ENCODE data around the gene PARL. TPM values are rescaled to one million over a fixed set of nuclear protein-coding genes. Genes with fewer than 3 reads are reported as not detected.

PARL gene
- total RNA-seq, 2 experiments from 2014 or later = 80.0 to 83.5 TPM

DNA sequence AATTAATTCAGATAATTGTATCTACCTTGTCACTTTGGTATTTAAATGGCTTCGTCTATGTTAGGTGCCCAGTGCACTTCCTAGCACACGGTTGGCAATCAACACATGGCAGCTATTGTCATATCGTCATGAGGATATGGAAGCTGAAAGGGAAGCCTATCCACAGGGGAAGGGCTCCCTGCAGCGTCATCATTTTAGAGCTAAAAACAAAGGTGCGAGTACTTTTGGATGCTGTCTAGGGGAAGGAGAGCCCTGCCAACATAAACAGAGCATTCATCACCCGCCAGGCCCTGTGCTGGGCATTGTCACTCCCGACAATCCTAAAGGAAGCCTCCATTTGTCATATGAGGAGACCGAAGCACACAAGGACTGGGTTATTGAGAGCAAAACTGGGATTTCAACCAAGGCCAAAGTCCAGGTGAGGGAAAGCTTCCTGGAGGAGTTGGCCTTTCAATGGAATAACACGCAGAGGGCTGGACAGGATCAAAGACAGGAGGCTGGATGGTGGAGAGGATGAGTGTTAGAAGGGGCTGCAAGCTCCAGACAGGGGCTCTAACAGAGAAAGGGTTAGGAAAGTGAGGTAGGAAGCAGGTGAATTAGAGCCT, 8.0 kb upstream of the PARL start:
- Mint-ChIP-seq H3K4me3 (no peak overlapping the region), H3K4me1 (ENCODE audit: low read depth) (no peaks in the 10 kb centered on the region), H3K36me3 (ENCODE audit: low read depth) (no peaks in the 10 kb centered on the region), H3K27me3 (peaks cover 2% of the 10 kb centered on the region), H3K27ac (no peak overlapping the region), H3K9me3 (no peaks in the 10 kb centered on the region)
- CTCF ChIA-PET = interaction anchor here (0.5 to 1.1 kb wide), 2 partner anchors 26 to 131 kb away, joined by 3 read pairs; no protein-coding TSS in a partner anchor
- TF ChIP-seq, protein P1, sequence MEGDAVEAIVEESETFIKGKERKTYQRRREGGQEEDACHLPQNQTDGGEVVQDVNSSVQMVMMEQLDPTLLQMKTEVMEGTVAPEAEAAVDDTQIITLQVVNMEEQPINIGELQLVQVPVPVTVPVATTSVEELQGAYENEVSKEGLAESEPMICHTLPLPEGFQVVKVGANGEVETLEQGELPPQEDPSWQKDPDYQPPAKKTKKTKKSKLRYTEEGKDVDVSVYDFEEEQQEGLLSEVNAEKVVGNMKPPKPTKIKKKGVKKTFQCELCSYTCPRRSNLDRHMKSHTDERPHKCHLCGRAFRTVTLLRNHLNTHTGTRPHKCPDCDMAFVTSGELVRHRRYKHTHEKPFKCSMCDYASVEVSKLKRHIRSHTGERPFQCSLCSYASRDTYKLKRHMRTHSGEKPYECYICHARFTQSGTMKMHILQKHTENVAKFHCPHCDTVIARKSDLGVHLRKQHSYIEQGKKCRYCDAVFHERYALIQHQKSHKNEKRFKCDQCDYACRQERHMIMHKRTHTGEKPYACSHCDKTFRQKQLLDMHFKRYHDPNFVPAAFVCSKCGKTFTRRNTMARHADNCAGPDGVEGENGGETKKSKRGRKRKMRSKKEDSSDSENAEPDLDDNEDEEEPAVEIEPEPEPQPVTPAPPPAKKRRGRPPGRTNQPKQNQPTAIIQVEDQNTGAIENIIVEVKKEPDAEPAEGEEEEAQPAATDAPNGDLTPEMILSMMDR (IDR thresholded peaks at IDR 0.05) = no peak
- intact Hi-C loops (cut with micrococcal nuclease) = loop anchor here (10.0 kb wide), 2 partner anchors 242 to 392 kb away; partner anchors contain the start of gene EIF2B5
- ATAC-seq (no peak), DNase-seq (no peak)
- POLR2A ChIA-PET = no interaction called here

DNA sequence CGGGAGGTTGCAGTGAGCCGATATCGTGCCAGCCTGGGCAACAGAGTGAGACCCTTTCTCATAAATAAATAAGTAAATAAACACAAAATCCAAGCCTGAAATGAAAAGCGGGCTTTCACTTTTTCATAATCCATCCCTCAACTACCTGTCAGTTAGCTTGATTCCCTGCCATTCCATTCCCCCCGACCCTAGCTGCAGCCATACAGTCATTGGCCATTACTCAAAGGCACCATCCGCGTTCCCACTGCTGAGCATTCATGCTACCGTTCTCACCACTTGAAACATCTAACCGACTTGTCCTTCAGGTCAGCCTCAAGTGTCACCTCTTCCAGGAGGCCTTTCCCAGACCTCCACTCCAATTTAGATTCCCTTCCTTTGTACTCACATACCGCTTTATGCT, 1.1 kb upstream of the PARL start:
- CTCF ChIA-PET = interaction anchor here (0.6 to 4.5 kb wide), 13 partner anchors 8 to 404 kb away, joined by 3 to 37 read pairs (median 5); partner anchors contain the start of genes EIF2B5, MAP6D1 and YEATS2
- Mint-ChIP-seq H3K27me3 (no peaks in the 10 kb centered on the region), H3K27ac (no peak overlapping the region), H3K4me1 (ENCODE audit: low read depth) (peaks cover 28% of the 10 kb centered on the region), H3K36me3 (ENCODE audit: low read depth) (peaks cover 8% of the 10 kb centered on the region), H3K4me3 (peak overlapping the region; percentile 59), H3K9me3 (no peaks in the 10 kb centered on the region)
- ATAC-seq = no peak
- POLR2A ChIA-PET = interaction anchor here (1.0 to 2.0 kb wide), 5 partner anchors 10 to 223 kb away, joined by 3 to 7 read pairs (median 3); no protein-coding TSS in a partner anchor
- TF ChIP-seq, protein P1 (IDR thresholded peaks at IDR 0.05) = no peak
- intact Hi-C loops (cut with micrococcal nuclease) = loop anchor here (10.0 kb wide), 1 partner anchor 421 kb away; no protein-coding TSS in a partner anchor
- DNase-seq = no peak

DNA sequence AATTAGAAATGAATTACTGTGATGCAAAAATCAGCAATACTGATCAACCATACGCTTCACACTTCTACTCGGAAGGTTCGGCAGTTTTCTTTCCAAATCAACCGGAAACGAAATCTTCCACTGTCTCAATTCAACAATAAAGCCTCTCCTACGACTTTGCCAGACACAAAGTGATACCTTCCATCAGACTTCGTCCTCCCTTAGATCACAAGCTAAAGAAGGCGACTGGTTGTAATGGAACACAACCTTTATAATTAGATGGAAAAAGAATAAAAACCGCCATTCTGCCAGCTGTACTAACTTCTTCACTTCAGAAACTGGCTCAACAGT, 618 bp downstream of the PARL start:
- Mint-ChIP-seq H3K4me1 (ENCODE audit: low read depth) (peaks cover 34% of the 10 kb centered on the region), H3K27ac (peak overlapping the region; percentile 95), H3K4me3 (peak overlapping the region; percentile 98), H3K27me3 (no peaks in the 10 kb centered on the region), H3K9me3 (no peaks in the 10 kb centered on the region), H3K36me3 (ENCODE audit: low read depth) (peaks cover 14% of the 10 kb centered on the region)
- intact Hi-C loops (cut with micrococcal nuclease) = loop anchor here (10.0 kb wide), 1 partner anchor 419 kb away; no protein-coding TSS in a partner anchor
- POLR2A ChIA-PET = interaction anchor here (0.8 to 2.0 kb wide), 7 partner anchors 11 to 544 kb away, joined by 3 to 7 read pairs (median 3); partner anchors contain the start of genes MAP6D1 and YEATS2
- ATAC-seq (no peak), DNase-seq (no peak)
- TF ChIP-seq, protein P1 (IDR thresholded peaks at IDR 0.05) = no peak
- CTCF ChIA-PET = interaction anchor here (0.6 to 4.5 kb wide), 36 partner anchors 10 to 698 kb away, joined by 3 to 37 read pairs (median 4); partner anchors contain the start of genes ABCC5, EIF2B5, MAP6D1 and MCF2L2

DNA sequence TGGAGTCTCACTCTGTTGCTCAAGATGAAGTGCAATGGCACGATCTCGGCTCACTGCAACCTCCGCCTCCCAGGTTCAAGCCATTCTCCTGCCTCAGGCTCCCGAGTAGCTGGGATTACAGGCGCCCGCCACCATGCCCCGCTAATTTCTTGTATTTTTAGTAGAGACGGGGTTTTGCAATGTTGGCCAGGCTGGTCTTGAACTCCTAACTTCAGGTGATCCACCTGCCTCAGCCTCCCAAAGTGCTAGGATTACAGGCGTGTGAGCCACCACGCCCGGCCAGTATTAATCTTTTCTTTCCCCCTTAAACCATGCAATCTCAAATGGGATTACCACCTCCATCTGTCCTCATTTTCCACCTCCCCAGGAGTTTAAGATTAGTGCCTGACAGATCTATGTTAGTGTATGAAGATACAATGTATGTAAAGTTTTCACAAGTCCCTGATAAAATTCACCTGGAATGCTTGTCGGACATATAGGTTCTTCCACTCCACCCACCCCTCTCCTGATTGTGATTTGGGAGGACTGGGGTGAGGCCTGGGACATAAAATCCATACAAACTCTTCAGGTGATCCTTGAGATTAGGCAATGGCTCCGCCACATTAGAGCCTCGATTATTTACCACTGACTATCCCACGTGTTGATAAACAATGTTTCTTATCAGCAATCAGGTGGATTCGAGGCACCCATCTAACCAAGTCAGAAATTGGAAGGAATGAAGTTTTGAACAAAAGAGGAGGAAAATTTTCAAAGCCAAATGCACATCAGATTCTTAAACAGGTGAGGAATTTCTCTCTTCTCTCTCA, 1.2 kb downstream of the PARL start:
- ATAC-seq (no peak), DNase-seq (no peak)
- Mint-ChIP-seq H3K27ac (peak overlapping the region; percentile 95), H3K4me3 (peak overlapping the region; percentile 98), H3K4me1 (ENCODE audit: low read depth) (peaks cover 38% of the 10 kb centered on the region), H3K9me3 (no peaks in the 10 kb centered on the region), H3K36me3 (ENCODE audit: low read depth) (peaks cover 14% of the 10 kb centered on the region), H3K27me3 (no peaks in the 10 kb centered on the region)
- intact Hi-C loops (cut with micrococcal nuclease) = loop anchor here (10.0 kb wide), 1 partner anchor 419 kb away; no protein-coding TSS in a partner anchor
- ChIA-PET POLR2A (interaction anchor here (1.0 to 1.7 kb wide), 4 partner anchors 12 to 186 kb away, joined by 3 to 6 read pairs (median 4); partner anchors contain the start of genes MAP6D1 and YEATS2), CTCF (interaction anchor here (1.0 to 4.5 kb wide), 10 partner anchors 9 to 697 kb away, joined by 3 to 37 read pairs (median 8); partner anchors contain the start of genes ABCC5, MAP6D1, VWA5B2 and YEATS2)
- TF ChIP-seq, protein P1 (IDR thresholded peaks at IDR 0.05) = no peak

Data from activated CD8-positive, alpha-beta T cell treated with anti-CD3 and anti-CD28 coated beads for 36 hours (primary cell).